Loucy (cell line): ENCODE data around the gene LDHAL6B.

Experiments
- H2AFZ ChIP-seq: fragments of 200-600 bp; sonication (generic); 2 replicates; pipeline ENCODE4 v1.6.0; 2016; ENCODE audit warnings: antibody characterized with exemption, mild to moderate bottlenecking, low read length, moderate library complexity
- H3F3A ChIP-seq: fragments of 200-600 bp; 2 replicates; pipeline ENCODE4 v1.6.0; 2016; ENCODE audit warnings: antibody characterized with exemption, low read depth, mild to moderate bottlenecking
- H3K27me3 ChIP-seq: fragments of 200-600 bp; sonication (generic); 2 replicates; pipeline ENCODE4 v1.6.1; 2014; ENCODE audit warnings: low read length, mild to moderate bottlenecking; ENCODE audit not compliant: insufficient read depth, poor library complexity, severe bottlenecking
- H3K36me3 ChIP-seq: fragments of 200-600 bp; sonication (generic); 2 replicates; pipeline ENCODE4 v1.6.1; 2016; ENCODE audit warnings: low read length; ENCODE audit not compliant: insufficient read depth
- H3K4me1 ChIP-seq: fragments of 200-600 bp; sonication (generic); 2 replicates; pipeline ENCODE4 v1.5.1; 2014; ENCODE audit warnings: low read length, mild to moderate bottlenecking; ENCODE audit not compliant: insufficient read depth, poor library complexity, severe bottlenecking
- H3K4me2 ChIP-seq: fragments of 200-600 bp; sonication (generic); 2 replicates; pipeline ENCODE4 v1.6.0; 2014; ENCODE audit warnings: antibody characterized with exemption, low read length, low read depth, mild to moderate bottlenecking; ENCODE audit not compliant: poor library complexity, severe bottlenecking
- H3K4me3 ChIP-seq: fragments of 200-600 bp; sonication (generic); 2 replicates; pipeline ENCODE4 v1.5.1; 2014; ENCODE audit warnings: low read length, mild to moderate bottlenecking, mixed read lengths; ENCODE audit not compliant: poor library complexity, severe bottlenecking
- H3K79me2 ChIP-seq: fragments of 200-600 bp; sonication (generic); 2 replicates; pipeline ENCODE4 v1.6.1; 2014; ENCODE audit warnings: low read length; ENCODE audit not compliant: insufficient read depth
- H3K9ac ChIP-seq: fragments of 200-600 bp; sonication (generic); 2 replicates; pipeline ENCODE4 v1.6.0; 2014; ENCODE audit warnings: mild to moderate bottlenecking, low read depth, low read length, moderate library complexity; ENCODE audit not compliant: poor library complexity, severe bottlenecking
- H3K9me2 ChIP-seq: fragments of 200-600 bp; sonication (generic); replicated peaks from 2 replicates; pipeline ENCODE4 v1.6.1; 2016; ENCODE audit warnings: low read depth, low read length, mixed read lengths
- H3K9me3 ChIP-seq: fragments of 200-600 bp; sonication (generic); 2 replicates; pipeline ENCODE4 v1.6.1; 2014; ENCODE audit warnings: mild to moderate bottlenecking, antibody characterized with exemption, low read length, low read depth; ENCODE audit not compliant: insufficient read depth
- H4K20me1 ChIP-seq: fragments of 200-600 bp; sonication (generic); 2 replicates; pipeline ENCODE4 v1.6.0; 2014; ENCODE audit warnings: antibody characterized with exemption, low read length, mild to moderate bottlenecking; ENCODE audit not compliant: insufficient read depth, poor library complexity, severe bottlenecking
- CTCF ChIP-seq: fragments of 200-600 bp; sonication (generic); conservative IDR thresholded peaks from 2 replicates; pipeline ENCODE4 v1.5.1; 2014; ENCODE audit warnings: mild to moderate bottlenecking, antibody characterized with exemption, low read length
- EZH2phosphoT487 ChIP-seq: fragments of 200-600 bp; IDR thresholded peaks from 2 replicates; pipeline ENCODE4 v1.6.1; 2018; ENCODE audit warnings: antibody characterized with exemption, mild to moderate bottlenecking, moderate library complexity, borderline replicate concordance

LDHAL6B gene

GRCh38 chr15:59256482-59256881 is 49.8 kb downstream of the LDHAL6B start:
- TF ChIP-seq EZH2phosphoT487 (no peak), CTCF (no peak)
- Histone ChIP-seq H3K9ac (no peak overlapping the region), H2AFZ (no peak overlapping the region), H3K4me2 (no peak overlapping the region), H3K27me3 (no peaks in the 10 kb centered on the region), H3K79me2 (no peaks in the 10 kb centered on the region), H4K20me1 (no peaks in the 10 kb centered on the region), H3K4me3 (no peak overlapping the region), H3K4me1 (no peaks in the 10 kb centered on the region), H3K9me2 (no peaks in the 10 kb centered on the region), H3K9me3 (no peaks in the 10 kb centered on the region), H3F3A (no peaks in the 10 kb centered on the region), H3K36me3 (no peaks in the 10 kb centered on the region)

- Histone ChIP-seq H3K79me2 (no peaks in the 10 kb centered on the region), H3K4me3 (no peak overlapping the region), H3K36me3 (no peaks in the 10 kb centered on the region), H3K9me3 (no peaks in the 10 kb centered on the region), H3K4me1 (no peaks in the 10 kb centered on the region), H3K27me3 (no peaks in the 10 kb centered on the region), H3F3A (no peaks in the 10 kb centered on the region), H3K9ac (no peak overlapping the region), H3K9me2 (no peaks in the 10 kb centered on the region), H2AFZ (no peak overlapping the region), H4K20me1 (no peaks in the 10 kb centered on the region), H3K4me2 (no peak overlapping the region)
- TF ChIP-seq CTCF: no peak
Observed at GRCh38 chr15:59257140-59257539, 50.5 kb downstream of the LDHAL6B start.
